HuH-7 (cell line): ENCODE data around the gene CD164.

Experiments
- DNase-seq: peaks from one replicate; pipeline ENCODE4 v3.0.0; 2011; ENCODE audit warnings: low spot score

Gene CD164

DNA sequence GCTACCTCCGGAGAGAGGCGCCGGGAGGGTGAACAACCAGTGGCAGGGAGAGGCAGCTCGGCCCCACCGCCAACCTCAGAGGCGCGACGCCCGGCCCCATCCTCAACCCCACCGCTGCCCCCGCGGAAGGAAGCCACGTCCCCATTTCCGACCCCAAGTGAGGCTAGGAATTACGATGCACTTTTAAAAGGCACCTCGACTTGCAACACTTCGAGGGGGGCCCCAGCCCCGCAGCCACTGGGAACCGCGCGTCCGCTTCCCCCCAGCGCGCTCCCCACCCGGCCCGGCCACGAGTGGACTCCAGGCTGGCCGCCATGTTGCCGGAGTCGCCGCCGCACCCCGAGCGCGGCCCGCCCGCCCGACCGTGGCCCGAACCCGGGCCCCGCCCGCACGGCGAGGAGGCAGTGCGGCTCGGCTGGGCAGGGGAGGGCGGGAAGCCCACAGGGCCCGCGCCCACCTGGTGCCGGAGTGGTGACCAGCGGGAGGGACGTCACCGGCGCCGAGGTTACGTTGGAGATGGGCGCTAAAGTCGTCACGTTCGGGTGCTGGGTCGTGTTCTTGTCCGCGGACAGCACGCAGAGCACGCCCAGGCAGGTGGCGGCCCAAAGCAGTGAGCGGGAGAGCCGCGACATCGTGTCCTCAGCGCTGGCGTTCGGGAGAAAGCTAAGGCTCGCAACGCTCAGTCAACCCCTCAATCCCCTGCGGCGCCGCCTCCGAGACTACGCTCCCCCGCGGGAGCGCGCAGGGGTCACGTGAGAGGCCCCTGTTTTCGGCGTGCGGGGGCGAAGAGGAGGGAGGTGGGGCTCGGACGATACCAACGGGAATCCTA, at the start of gene CD164:
TSS of gene CD164 (minus strand) at position 721 of the 829 bp plus-strand sequence. CDS start at position 632, 89 bp downstream.
- peak; percentile 96 for DNase-seq

DNA sequence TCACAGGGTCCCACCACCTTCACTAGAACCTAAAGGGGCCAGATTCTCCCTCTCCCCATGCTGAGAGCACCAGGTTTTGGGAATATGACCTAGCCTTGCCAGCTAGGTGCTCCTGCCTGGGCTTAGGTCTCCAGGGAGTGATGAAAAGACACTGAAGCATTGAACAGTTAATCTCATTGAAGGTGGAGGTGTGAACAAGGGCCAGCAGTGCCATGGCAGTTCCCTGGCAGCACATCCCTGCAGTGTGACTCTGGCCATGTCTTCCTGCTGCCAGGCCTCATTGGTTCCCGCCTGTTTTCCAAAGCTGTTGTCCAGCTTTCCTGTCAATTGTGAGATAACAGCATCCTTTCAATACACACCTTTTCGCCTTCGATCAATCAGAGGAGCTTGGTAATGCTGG, 47.2 kb upstream of the CD164 start:
- DNase-seq: no peak

DNA sequence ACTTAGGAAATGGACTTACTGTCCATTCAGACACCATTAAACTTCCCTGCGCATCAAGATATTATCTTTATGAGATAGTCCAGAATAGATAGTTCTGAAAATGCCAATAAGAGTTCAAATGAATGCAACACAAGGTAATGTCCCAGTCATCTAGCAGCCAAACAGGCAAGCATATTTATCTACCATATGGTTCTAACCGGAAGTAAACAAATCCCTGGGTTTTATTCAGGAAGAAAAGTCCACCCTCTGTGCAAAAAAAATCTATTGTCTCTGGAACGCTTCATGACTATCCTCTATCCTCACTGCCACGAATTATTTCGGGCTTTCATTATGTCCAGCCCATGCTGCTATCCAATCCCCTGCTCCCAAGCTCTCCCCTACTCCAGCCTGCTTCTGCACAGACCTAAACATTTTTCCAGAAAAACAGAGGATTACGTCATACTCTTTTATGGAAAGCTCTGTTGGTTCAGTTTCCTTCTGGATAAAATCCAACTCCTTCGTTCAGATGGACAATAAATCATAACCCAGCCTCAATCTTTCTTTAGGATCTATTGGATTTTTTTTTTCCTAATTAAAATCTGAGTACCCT, 46.7 kb upstream of the CD164 start:
- no peak for DNase-seq

DNA sequence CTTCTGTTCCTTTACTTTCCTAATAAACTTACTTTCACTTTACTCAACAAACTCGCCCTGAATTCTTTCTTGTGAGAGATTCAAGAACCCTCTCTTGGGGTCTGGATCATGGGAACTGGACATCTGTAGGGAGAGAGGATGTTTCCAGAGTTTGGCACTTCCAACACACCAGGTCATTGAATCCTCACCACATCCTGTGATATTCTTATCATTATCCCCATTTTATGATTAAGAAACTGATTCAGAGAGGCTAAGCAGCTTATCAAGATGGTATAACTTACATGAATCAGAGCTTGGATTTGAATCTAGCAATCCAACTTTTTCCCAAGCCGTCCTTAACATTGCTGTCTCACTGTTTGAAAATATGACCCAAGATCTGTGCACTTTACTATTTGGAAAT, 42.7 kb upstream of the CD164 start:
- DNase-seq: no peak

DNA sequence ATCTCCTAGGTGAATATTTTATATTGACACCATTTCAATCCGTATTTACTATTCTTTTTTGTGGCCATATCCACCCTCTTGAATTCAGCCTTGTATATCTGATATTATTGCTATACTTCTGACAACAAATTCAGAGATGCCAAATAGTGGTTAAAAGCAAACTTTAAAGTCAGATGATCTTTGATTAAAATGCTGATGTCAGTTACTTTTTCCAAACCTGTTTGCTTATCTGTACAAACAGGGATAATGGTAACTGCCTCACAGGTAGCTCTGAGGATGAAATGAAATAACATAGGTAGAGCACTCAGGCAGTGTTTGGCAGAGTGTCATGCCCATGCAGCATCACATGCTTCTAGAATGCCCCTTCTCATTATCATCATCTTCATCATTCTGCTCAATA, 38.9 kb upstream of the CD164 start:
- DNase-seq: no peak

DNA sequence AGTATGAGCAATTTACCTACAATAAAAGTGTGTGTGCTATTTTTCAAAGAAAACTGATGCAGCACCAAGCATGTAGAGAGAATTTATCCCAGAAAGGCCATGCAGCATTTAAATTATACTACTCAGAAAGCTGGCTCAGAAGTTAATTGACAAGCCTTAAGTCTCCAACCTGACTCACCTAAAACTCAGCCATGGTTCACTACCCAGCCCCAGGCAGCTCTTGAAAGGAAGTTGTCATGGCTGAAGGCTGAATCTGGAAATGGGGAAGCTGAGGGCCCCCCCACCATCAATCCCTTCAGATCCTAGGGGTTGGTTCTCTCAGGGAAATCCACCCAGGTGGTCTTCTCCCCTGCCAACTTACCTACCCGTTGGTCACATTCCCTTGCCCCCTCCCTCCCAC, 38.5 kb upstream of the CD164 start:
- no peak for DNase-seq

DNA sequence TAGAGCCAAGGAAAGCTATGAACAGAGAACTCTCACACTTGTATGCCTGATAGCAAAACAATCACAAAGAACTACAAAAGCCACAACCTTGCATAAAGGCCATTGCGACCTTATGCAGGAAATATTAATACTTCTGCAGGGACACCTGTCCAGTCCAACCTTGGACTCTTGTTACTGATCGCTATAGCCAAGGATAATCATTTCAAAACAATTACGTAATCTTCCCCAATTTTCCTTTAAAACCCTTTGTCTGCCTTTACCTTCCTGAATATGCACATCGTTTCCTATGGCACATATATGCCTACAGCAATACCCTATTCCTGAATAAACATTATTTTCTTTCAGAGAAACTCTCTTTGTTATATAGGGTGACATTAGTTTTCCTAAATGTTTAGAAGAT, 35.4 kb upstream of the CD164 start:
- no peak for DNase-seq

DNA sequence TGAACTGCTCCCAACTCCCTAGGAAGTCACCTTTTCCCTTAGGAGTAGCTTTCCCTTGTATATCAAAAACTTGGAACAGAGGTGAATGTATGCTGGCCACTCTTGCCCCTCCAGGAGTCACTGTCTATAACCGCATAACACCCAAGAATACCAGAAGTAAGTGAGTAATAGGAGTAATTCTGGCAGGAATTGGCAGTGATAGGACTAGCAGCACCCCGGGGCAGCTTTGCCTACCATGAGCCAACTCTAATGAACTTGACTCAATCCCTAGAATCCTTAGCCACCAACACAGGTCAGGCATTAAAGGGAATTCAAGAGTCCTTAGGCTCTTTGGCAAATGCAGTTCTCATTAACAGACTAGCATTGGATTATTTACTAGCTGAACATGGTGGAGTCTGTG, 28.8 kb upstream of the CD164 start:
- no peak for DNase-seq

DNA sequence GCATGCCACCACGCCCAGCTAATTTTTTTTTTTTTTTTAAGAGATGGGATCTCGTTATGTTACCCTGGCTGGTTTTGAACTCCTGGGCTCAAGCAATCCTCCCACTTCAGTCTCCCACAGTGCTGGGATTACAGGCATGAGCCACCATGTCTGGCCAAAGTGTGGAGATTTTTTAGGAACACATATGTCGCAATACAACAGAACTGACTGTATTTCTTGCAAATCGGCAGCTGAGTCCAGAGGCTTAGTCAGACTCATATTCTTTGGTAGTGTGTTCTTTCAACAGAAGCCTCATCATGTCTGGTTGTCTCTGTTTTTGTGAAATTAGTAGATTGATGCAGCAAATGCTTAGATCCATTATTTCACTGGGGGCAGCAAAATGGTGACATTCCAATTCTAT, 23.9 kb upstream of the CD164 start:
- no peak for DNase-seq

DNA sequence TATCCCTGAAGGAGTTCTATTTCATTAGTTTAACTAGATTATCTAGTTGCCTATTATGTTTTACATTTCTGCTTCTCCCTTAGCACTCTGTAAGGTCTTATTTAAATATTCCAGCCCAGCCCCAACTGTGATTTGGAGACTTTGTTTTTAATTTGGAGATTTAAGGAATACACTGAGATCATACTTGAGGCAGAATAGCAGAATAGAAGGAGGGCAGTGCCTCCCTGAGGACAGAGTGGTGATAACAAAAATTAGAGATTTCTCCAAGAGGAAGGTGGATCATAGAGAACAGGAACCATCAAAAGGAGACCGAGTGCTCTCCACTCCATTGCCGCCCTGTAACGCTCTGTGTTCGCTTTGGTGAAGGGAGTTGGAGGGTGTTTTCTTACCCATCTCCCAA, 14.8 kb upstream of the CD164 start:
- DNase-seq: no peak

DNA sequence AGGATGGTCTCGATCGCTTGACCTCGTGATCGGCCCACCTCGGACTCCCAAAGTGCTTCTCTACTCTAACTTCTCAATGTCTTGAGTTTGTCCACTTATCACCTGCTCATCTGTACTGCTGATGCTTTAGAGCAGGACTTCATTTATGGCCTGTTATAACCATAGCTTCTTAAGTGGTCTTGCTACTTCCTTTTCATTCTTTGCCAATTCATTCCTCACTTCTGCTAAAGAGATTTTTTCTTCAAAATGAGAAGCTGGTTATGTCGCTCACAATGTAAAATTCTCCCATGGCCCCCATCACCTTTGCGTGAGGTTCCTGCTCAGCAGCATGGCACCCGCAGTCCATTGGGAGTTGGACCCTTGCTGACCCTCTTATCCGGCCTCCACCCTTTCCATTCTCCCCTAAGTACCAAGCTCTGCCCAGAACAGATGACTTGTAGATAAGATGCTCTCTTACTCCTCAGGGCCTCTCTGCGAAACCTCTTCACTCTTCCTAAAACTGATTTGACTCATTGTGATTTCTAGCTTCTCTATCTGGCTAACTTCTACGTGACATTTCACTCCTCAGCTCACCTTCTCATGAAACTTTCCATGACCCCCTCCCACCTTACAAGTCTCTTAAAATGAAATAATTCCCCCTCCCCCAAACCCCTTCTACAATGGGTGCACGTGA, 13.9 kb upstream of the CD164 start:
- no peak for DNase-seq

DNA sequence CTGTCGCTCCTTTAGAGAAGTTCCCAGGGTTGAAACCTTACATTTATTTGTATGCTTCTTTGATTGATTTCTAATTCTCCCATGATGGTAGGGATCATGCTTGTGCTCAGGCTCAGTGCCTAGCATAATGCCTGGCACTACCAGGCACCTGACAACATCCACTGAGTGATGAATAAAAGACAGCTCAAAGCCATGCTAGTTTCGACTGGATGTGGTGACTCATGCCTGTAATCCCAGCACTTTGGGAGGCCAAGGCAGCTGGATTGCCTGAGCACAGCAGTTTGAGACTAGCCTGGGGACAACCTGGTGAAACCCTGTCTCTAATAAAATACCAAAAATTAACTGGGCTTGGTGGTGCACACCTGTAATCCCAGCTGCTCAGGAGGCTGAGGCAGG, 11.6 kb upstream of the CD164 start:
- DNase-seq: no peak

DNA sequence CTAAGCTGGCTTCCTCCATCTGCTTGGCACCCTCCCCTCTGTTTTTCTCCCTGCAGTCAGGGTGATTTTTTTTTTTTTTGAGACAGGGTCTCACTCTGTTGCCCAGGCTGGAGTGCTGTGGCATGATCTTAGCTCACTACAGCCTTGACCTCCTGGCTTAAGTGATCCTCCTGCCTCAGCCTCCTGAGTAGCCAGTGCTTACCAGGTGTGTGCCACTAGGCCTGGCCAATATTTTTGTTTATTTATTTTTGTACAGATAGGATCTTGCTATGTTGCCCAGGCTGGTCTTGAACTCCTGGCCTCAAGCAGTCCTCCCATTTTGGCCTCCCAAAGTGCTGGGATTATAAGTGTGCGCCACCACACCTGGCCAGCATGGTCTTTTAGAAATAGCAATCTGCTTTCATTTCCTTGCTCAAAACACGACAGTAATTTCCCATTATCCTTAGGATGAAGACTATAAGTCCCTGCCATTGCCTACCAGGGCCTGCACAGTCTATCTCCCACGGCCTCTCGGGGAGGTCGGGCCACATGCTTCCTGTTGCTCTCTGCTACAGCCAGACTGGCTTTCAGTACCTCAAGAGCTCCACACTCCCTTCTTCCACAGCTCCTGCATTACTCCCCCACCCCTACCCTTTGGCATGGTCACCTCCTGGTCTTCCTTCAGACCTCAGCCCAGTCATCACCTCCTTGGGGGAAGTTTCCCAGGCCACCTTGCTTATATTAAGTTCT, 11.1 kb upstream of the CD164 start:
- DNase-seq: no peak

DNA sequence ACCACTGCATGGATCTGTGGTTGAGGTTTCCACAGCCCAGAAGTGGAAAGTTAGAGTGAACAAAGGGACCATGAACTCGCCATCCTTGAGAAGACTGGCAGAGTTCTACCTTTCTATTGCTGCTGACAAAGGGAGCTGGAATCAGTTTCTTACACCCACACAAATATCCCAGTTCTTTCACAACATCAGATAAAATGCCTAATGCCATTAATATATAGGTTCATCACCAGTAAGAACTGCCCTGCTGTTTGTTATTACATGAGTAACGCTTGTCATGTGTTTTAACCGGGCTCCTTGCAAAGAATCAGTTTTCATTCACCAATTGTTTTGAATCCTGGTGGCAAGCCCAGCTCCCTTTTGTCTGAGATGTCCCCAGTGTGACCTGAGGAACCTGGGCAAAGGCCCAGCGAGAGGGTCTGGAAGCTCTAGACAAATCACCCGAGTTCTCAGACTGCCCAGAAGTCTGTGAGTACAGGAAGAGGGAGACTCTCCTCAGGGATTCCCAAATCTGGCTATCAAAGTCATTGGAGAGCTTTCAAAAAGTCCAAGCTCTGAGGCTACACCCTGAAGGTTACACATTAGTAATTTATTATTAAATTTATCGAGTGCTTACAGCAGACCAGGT, 7.5 kb upstream of the CD164 start:
- DNase-seq: no peak

DNA sequence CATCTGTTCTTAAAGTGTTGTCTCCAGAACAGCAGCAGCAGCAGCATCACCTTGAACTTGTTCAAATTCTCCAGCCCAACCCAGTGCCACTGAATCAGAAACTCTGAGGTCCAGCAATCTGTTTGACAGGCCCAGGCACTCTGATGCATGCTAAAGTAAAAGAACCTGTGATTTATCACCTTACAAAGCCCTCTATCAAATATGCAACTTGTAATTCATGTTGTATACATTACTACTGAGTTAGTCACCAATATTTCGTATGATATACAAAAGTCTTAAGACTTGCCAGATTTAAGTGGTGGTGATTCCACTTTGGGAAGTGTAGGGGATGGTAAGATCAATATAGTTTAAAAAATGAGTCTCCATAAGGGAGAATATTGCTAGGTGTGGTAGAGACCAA, 6.0 kb upstream of the CD164 start:
- DNase-seq: no peak

DNA sequence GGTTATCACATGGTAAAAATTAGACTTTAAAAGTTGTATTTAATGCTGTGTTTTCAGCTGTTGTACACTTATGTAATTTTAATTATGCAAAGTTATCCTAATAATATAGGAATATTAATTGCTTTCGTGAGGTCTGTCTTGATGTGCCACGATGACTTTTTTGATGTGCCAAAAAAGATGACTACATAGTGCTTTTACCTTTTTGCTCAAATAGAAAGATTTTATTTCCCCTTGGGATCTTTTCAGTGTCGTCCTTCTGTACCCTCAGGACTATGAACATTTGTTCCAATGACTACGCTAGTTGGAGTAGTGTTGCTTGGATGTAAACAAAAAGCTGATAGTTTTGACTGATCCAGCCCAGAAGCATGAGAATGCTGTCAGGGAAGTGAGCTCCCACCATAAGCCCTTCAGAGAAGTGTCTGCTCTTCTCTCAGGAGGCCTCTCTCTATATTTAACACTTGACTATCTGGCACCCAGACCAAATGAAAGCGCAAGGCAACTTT, 1.2 kb upstream of the CD164 start:
- no peak for DNase-seq

DNA sequence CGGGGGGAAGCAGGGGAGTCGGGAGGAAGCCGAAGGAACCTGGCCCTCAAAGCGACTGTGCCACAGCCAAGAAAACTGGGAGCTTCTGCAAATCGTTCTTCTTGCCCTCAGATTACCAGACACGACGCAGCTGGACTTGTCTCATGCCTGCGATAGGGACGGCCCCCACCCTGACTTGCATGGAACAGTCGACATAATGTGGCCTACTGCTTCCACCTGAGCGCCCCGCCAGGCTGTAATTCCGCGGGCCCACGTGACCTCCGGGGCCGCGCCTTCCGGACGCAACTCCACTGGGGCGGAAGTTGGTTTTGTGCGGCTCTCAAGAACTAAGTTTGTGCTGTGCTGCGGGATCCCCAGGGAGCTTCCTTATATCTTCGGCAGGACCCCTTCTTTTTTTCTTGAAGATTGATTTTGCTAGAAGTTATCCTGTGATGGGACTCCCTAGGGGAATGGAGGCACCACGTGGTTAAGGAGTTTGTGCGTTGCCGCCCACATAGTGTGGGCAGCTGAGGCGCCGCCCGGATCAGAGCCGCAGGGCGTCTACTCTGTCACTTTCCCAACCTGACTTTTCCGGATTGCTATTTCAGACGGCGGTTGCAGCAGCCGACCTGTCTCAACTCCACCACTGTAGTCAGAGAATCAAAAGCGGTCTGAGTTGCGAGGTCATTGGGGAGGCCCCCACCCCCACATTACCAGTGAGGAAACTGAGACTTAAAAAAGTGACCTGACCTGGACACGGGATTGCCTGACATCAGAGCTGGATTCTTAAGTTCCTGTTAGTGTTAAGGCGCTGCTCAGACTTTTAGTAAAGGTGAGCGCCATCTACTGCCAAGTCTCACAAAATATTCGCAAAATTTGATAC, 540 bp upstream of the CD164 start:
- DNase-seq: peak; percentile 86

DNA sequence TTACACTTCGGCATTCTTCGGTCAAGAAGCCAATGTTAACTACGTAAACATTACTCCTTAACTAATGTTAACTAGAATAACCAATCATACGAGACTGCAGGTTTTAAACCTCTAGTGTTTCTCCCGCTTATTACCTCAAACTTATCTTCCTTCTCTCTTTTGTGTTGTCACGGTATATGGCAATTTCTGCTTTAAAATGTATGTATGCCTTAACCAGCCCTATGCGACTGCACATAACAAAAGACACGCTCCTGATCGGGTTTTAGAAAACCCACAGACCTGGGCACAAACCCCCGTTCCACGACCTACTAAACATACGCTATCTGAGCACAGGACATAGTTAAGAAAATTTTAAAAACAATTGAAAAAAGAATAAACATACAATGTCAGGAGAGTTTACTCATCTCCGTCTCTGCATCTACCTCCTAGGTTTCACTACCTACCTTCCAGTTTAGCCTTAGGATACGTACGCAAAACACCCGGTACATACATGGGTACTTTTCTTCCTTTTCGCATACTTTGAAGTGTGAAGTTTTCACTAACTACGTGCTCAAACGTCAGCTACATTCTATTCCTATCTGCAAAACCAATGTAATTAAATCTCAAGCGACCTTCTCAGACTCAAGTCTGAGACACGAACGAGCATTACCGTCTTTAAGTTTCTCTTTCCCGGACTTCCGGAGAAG, 1.1 kb downstream of the CD164 start:
- peak; percentile 24 for DNase-seq

DNA sequence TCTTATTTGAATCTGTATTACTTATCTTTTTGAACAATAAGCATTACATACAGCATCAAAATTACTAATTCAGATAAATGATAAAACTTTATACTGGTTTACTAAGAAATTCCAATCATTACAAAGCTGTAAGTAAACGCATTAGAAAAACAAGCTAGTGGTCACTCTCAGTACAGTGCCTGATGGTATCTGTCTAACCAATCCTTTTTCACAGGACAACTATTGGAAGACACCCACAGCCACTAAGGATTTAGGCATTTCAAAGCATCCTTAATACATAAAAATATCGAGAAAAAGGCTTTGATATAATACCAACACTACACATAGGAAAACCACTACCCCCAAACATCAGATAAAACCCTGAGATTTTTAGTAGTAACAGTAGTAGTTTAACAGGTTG, 2.6 kb downstream of the CD164 start:
- DNase-seq: no peak

DNA sequence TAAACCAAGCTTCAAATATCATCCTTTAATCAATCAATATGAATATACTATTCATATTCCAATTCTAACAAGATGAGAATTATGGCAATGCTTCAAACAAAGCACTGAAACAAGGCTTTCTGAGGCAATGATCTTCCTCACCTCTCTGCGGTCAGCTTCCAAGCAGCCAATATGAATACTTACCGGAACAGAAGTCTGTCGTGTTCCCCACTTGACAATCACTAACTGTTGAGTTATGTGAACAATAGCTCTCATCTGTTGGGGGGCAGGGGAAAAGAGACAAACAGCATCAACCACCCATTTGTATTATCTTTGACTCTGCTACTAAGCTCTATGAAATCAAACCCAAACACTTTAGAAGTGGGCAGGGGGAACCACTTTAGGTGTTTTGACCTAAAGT, 4.5 kb downstream of the CD164 start:
- no peak for DNase-seq
